NCI-H82 treated with DMSO at 0.1 percent for 48 hours (cell line): ENCODE results near the gene FXYD4.

ENCODE experiments used
- DNase-seq: peaks from one replicate; lab custom pipeline; 2025; ENCODE audit not compliant: unreplicated experiment; lab: John Stamatoyannopoulos, UW

Gene FXYD4

GRCh38 chr10:43393606-43394360, 22.3 kb downstream of the FXYD4 start:
- peak; percentile 52 for DNase-seq

DNA sequence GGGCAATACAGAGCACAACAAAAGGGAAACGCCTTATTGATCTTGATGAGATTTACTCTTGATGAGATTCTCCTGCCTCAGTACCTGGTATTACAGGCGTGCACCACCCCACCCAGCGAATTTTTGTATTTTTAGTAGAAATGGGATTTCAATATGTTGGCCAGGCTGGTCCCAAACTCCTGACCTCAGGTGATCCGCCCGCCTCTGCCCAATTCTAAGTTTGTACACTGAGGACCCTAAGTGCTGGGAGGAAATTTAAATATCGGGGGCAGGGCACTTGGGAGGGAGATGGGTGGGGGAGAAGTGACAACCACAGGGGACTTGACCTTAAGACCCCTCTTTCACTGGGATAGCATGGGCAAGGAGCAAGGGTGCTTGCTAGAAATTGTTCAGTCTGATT, 23.4 kb downstream of the FXYD4 start:
- DNase-seq: no peak

- DNase-seq: peak; percentile 48
These were observed 24.2 kb downstream of the FXYD4 start for GRCh38 chr10:43395571-43396060.

DNA sequence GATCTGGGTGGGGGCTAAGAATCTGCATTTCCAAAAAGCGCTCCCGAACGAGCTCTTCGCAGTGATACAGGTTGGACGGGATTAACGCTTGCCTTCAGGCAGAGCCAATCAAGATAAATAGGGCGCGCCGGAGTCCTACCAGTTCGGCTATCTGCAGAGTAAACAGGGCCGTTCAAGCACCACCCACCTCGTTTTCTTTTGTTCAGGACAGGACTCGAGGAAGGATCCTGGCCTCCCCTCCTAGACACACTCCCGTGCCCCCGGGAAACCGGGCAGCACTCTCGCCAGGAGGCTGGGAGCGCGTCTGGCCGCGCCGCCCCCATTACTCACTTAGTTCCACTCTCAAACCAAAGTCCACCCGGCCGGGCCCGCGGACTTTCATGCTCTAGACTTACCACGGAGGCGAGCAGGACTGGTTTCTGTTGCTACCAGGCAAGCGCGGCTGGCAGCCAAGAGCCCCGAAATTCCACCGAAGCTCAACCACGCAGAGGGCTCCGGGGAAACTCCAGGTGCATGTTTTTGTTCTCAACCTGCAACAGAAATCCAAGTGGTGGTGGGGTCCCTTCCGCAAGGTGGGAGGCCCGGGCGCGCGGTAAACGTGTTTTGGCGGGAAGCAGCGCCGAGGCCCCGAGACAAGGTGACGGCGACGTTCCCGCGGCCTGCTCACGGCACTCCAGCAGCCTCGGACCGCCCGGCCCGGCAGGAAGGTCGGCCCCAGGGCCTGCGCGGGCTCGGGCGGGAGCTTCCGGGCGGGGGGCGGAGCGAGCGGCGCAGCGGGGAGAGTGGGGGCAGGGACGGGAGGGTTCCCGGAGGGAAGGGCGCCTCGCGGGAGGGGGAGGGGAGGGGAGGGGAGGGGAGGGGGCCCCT, 24.9 kb downstream of the FXYD4 start:
- peak; percentile 36 for DNase-seq

DNA sequence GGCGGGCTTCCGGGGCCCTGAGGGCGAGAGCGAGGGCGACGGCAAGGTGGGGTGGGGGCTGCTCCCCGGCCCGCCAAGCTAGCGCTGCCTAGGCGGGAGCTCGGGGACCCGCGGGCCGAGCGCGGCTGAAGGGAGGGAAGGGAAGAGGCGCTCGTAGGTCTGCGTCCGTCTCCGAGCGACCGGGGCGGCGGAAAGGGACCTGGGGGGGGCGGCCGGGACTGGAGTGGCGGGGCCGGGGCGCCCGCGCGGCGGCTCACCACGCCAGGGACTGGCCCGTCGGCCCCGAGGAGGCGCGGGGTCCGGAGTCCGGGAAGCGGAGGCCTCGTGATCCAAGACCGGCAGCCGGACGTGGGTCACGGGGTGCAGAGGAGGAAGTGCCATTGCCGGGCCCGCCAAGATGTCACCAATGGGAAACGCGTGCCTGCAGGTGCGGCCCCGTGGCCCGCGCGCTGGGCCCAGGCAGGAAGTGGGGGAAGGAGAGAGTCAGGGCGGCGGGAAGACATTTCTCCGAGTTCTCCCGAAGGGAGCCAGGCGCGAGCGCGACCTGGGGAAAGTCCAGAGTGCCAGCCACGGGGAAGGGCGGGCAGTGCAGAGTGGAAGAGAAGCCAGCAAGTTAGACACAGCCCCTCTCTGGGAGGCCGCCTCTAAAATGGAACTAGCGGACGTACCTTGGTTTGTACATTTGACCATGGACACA, 25.6 kb downstream of the FXYD4 start:
- peak; percentile 42 for DNase-seq

- no peak for DNase-seq
These were observed 27.5 kb downstream of the FXYD4 start for GRCh38 chr10:43398939-43399319.

DNA sequence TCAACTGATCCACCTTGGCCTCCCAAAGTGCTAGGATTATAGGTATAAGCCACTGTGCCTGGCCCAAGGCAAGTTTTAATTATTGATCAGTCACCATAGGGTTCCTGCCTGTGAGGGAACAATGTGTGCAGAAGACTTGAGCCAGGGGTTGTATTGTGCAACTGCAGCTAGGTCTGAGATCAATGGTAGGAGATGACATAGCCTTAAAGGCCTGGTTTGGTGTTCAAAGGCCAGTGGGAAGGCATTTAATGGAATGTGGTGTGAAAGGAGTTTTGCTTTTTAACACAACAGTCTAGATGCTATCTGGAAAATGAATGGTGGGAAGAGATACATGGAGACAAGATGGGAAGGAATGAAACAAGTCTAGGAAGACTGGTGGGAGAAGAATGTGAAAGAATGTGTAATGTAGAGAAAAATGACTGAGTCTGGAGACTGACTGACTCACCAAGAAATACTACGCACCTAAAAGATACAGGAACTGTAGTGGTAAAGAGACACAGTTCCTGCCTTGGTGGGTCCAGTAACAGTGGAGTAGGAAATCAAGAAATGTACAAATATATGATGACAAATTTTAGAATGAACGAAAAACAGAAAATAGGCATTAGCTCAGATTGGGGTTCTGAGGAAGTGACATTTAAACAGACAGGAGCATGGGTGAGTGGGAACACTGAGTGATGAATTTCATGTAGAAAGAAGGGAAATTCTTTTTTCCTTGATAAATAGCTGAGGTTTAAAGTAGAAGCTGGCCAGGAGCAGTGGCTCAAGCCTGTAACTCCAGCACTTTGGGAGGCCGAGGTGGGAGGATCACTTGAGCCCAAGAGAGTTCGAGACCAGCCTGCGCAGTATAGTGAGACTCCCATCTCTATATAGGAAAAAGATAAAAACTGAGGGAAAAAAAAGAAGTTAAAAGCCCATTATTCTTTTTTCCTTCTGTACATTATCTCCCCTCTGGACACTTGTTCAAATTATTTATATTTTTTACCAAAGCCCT, 28.2 kb downstream of the FXYD4 start:
- DNase-seq: no peak

DNA sequence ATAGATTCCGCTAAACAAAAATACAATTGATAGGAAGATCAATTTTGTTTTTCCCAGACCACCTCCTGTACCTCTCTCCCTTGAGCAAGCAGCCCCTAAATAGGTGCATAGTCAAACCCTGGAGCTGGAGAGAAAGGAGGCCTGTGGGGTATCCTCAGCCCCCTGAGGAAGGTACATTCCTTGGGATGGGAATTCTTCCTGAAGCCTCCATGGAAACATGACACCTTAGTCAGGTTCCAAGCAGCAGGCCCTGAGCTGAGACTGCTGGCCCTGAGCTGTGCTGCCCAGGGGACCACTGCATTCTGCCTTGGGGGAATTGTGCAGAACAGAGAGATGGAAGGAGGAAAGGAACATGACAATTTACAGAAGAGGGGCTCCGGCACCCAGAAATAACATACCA, 30.2 kb downstream of the FXYD4 start:
- no peak for DNase-seq

DNA sequence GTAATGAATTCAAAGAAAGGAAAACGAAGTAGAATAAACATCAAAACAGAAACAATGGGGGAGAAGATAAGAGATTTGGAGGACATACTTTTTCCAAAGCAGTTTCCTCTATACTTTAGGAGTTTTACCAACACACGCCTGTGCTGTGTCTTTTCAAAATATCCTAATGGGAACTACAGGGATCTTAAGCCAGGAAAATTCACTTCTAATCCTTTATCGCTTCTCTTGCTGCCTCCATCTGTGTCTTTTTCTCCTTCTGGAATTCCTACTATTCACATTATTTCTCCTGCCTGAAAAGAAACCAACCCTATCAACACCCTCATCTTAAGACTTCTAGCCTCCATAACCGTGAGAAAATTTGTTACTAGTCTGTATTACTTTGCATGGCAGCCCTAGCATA, 30.7 kb downstream of the FXYD4 start:
- DNase-seq: no peak

DNA sequence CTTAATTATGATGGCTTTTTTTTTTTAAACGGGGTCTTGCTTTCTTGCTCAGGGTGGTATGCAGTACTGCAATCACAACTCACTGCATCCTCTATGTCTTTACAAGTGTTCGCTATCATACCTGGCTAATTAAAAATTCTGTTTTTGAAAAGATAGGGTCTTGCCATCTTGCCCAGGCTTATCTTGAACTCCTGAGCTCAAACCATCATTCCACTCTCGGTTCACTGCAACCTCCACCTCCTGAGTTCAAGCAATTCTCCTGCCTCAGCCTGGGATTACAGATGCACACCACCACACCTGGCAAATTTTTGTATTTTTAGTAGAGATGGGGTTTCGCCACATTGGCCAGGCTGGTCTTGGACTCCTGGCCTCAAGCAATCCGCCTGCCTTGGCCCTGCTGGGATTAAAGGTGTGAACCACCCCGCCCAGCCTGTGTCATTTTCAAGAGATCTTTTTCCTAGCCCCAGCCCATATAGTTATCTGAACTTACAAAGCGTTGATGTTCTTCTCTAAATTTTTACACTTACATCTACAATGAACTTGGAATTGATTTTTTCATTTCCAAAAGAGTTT, 31.5 kb downstream of the FXYD4 start:
- no peak for DNase-seq

DNA sequence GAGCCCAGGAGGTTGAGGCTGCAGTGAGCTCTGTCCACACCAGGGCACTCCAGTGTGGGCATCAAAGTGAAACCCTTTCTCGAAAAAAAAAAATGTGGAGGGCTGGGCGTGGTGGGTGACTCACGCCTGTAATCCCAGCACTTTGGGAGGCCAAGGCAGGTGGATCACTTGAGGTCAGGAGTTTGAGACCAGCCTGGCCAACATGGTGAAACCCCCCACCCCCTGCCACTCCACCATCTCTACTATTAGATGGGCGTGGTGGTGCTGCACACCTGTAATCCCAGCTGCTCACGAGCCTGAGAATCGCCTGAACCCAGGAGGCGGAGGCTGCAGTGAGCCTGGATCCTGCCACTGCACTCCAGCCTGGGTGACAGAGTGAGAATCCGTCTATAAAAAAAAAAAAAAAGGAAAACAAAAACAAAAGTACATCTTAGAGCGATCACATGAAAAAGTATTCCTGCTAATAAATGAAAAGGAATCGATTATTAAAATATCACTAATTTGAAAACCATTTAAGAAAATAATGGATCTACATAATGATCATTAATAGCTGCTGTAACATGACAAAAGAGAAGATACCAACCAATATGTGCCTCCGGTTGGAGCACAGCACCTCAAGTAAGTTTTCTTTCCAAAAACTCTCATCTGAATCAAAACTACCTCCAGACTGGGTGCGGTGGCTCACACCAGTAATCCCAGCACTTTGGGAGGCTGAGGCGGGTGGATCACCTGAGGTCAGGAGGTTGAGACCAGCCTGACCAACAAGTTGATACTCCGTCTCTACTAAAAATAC, 32.7 kb downstream of the FXYD4 start:
- DNase-seq: no peak

GRCh38 chr10:43404704-43405084, 33.3 kb downstream of the FXYD4 start:
- DNase-seq: no peak

GRCh38 chr10:43407148-43407575, 35.7 kb downstream of the FXYD4 start:
- no peak for DNase-seq

DNA sequence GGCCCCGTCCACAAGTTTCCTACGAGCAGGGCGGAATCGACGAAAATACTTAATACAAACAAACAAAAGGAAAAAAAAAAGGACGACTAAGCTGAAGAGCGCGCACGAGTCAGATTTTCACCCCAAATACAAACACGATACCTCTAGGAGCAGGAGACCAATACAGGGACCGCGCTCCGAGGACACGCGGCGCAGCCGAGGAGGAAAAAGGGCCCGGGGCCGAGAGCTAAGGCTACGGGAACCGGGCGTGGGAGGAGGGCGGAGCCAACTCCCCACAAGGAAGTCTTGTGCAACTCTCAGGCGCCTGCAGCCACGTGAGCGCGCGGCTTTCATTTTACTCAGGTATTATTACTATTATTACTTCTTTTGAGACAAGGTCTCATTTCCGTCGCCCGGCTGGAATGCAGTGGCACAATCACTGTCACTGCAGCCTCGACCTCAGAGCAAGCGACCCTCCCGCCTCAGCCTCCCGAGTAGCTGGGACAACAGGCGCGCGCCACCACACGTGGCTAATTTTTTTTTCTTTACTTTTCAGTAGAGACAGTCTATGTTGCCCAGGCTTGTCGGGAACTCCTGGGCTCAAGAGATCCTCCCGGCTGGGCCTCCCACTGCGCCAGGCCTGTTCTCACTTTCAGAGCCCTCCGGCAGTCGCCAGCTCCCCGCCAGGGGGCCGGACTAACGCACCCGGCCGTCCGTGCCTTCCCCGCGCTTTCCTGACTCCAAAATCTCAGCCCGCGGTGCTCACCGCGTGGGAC, 36.3 kb downstream of the FXYD4 start:
- DNase-seq: peak; percentile 36

DNA sequence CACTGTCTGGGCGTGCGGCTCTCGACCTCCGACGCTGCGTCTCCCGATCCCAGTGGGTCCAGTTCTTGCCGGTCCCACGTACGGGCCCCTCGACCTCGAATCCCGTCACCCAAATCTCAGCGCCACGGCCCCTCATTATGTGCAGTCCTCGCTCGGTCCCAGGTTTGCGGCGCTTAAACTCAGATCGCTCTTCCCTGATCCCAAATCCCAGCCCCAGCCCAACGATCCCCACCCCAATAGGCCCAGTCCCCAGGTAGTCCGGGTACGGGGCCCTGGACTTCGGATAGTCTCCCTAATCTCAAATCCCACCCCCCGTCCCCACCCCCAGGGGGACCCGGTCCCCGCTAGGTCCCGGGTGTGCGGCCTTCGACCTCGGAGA, 36.9 kb downstream of the FXYD4 start:
- no peak for DNase-seq

DNA sequence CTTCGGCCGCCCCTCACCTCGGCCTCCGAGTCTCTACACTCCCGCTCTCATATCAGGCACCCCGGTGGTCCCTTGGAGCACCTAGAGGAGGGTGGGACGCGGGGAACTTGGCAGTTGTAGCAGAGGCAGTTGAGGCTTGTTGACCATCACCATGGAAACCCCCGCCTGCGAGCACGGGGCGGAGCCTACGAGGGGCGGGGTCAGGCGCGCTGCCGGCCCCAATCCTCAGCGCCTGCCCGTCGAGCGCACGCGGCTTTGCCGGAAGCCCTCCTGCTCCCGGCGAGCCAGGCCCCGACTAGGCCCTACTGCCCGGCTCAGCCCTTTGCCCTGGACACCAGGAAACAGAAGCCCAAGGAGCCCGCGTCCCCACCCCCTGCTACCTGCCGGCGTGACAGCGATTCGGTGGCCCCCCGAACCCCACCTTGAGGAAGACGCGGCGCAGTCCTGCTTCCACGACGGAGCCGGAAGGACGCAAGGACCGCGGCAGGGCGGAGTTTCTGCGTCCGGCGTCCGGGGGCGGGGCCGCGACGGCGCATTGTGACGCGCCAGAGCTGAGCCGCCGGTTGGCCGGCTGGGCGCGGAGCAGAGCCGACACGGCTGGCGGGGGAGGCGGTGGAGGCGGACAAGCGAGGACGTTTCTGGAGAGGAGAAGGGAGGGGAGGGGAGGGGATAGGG, 37.4 kb downstream of the FXYD4 start, which contains the start of gene HNRNPF:
Gene HNRNPF (minus strand): TSS at position 477 of the 675 bp plus-strand sequence. CDS start 21,302 bp downstream, outside the sequence.
- peak; percentile 62 for DNase-seq

- no peak for DNase-seq
These were observed 38.1 kb downstream of the FXYD4 start for GRCh38 chr10:43409385-43410109.
